HFF-Myc (cell line): ENCODE measurements around the gene BUD23.

Experiments
- DNase-seq: peaks from one replicate; pipeline ENCODE4 v3.0.0-alpha.2; 2011; ENCODE audit warnings: low read depth; ENCODE audit errors: extremely low read depth
- H3K4me3 ChIP-seq: replicated peaks from 2 replicates; pipeline ENCODE4 v1.5.1; 2011; ENCODE audit warnings: low read depth, mild to moderate bottlenecking, control low read depth, low read length
- CTCF ChIP-seq: IDR thresholded peaks from 2 replicates; pipeline ENCODE4 v1.5.1; 2012; ENCODE audit warnings: mild to moderate bottlenecking, low read depth, low read length, control low read depth; ENCODE audit errors: missing control alignments

Gene BUD23

GRCh38 chr7:73737491-73738219 is 54.3 kb downstream of the BUD23 start:
- DNase-seq = no peak
- H3K4me3 ChIP-seq = peak overlapping the region; percentile 84
- no peak for TF ChIP-seq CTCF

GRCh38 chr7:73738220-73738611 is 54.8 kb downstream of the BUD23 start:
- no peak for DNase-seq
- no peak for TF ChIP-seq CTCF
- H3K4me3 ChIP-seq = peak overlapping the region; percentile 84

GRCh38 chr7:73738612-73739386 is 55.4 kb downstream of the BUD23 start, which contains the start of gene ABHD11:
Gene ABHD11 (minus strand): TSS chr7:73738802. CDS start chr7:73738770, 32 bp downstream.
- peak; percentile 84 for DNase-seq
- no peak for TF ChIP-seq CTCF
- peak within 1 kb of the TSS; percentile 84 for H3K4me3 ChIP-seq

GRCh38 chr7:73739387-73739767 is 56.0 kb downstream of the BUD23 start:
- no peak for TF ChIP-seq CTCF
- no peak for DNase-seq

GRCh38 chr7:73740212-73740611 is 56.8 kb downstream of the BUD23 start:
- no peak for TF ChIP-seq CTCF
- no peak overlapping the region for H3K4me3 ChIP-seq
- DNase-seq = no peak

More at GRCh38 chr7:73739387-73739767, 56.0 kb downstream of the BUD23 start:
- peak overlapping the region; percentile 84 for H3K4me3 ChIP-seq

GRCh38 chr7:73740771-73741170 is 57.4 kb downstream of the BUD23 start:
- TF ChIP-seq CTCF = no peak
- H3K4me3 ChIP-seq = no peak overlapping the region
- DNase-seq = no peak
